Nephron (organoid): Measurements from ENCODE around the gene RFPL4AL1.

Experiments
- H3K27ac Mint-ChIP-seq, 3 experiments: 2 replicates each; pipeline ENCODE4 v1.8.0; 2020; ENCODE audit warnings: mixed read lengths in 3 of 3, mild to moderate bottlenecking in 2 of 3, moderate library complexity in 1 of 3
- H3K27me3 Mint-ChIP-seq: 2 replicates; pipeline ENCODE4 v1.8.0; 2021; ENCODE audit warnings: low read depth, mild to moderate bottlenecking, moderate library complexity, mixed read lengths
- H3K36me3 Mint-ChIP-seq: 2 replicates; pipeline ENCODE4 v1.8.0; 2020; ENCODE audit warnings: low read depth, mixed read lengths
- H3K4me1 Mint-ChIP-seq: 2 replicates; pipeline ENCODE4 v1.8.0; 2020; ENCODE audit warnings: mixed read lengths
- H3K4me3 Mint-ChIP-seq, 3 experiments: 2 replicates each; pipeline ENCODE4 v1.8.0; 2020; ENCODE audit warnings: mild to moderate bottlenecking in 3 of 3, mixed read lengths in 3 of 3, moderate library complexity in 2 of 3
- H3K9me3 Mint-ChIP-seq: 2 replicates; pipeline ENCODE4 v1.8.0; 2020; ENCODE audit warnings: mixed read lengths
- TF ChIP-seq, protein P1 (sequence below), 3 experiments: fragments of 200-600 bp; sonication (generic); IDR thresholded peaks; one replicate each; pipeline ENCODE4 v1.5.0; 2021; ENCODE audit warnings: antibody characterized with exemption in 3 of 3; ENCODE audit not compliant: unreplicated experiment in 3 of 3

Gene RFPL4AL1

DNA sequence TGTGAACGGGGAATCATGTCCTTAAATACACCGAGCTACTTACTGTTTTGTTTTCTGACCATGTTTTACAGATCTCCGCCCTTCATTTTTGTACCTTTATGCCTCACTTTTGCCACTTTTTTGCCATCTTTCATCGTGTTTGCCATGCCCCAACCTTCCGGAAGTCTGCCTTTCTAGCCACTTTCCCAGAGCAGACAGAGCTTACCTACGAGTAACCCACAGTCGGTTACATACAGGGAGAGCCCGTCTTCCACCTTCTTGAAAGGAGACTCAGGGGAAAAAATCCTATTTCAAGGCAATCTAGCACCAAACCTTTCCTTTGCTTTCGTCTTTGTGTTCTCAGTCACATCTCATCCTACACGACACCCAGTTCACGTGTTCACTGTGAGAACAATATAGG, 26.1 kb downstream of the RFPL4AL1 start:
- Mint-ChIP-seq H3K9me3 (peaks cover 43% of the 10 kb centered on the region), H3K4me3 (no peak overlapping the region), H3K4me1 (no peaks in the 10 kb centered on the region), H3K36me3 (no peaks in the 10 kb centered on the region), H3K27ac (no peak overlapping the region), H3K27me3 (peaks cover 3% of the 10 kb centered on the region)
- TF ChIP-seq, protein P1, sequence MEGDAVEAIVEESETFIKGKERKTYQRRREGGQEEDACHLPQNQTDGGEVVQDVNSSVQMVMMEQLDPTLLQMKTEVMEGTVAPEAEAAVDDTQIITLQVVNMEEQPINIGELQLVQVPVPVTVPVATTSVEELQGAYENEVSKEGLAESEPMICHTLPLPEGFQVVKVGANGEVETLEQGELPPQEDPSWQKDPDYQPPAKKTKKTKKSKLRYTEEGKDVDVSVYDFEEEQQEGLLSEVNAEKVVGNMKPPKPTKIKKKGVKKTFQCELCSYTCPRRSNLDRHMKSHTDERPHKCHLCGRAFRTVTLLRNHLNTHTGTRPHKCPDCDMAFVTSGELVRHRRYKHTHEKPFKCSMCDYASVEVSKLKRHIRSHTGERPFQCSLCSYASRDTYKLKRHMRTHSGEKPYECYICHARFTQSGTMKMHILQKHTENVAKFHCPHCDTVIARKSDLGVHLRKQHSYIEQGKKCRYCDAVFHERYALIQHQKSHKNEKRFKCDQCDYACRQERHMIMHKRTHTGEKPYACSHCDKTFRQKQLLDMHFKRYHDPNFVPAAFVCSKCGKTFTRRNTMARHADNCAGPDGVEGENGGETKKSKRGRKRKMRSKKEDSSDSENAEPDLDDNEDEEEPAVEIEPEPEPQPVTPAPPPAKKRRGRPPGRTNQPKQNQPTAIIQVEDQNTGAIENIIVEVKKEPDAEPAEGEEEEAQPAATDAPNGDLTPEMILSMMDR (IDR thresholded peaks at IDR 0.05; ENCODE audit: unreplicated experiment in 3 of 3) = no peak

- Mint-ChIP-seq H3K4me1 (no peaks in the 10 kb centered on the region), H3K36me3 (no peaks in the 10 kb centered on the region), H3K27me3 (no peaks in the 10 kb centered on the region), H3K27ac (no peak overlapping the region), H3K4me3 (no peak overlapping the region), H3K9me3 (peaks cover 59% of the 10 kb centered on the region)
- TF ChIP-seq, protein P1 (IDR thresholded peaks at IDR 0.05; ENCODE audit: unreplicated experiment in 3 of 3) = no peak
These were observed 32.5 kb downstream of the RFPL4AL1 start for GRCh38 chr19:55801416-55801815.

GRCh38 chr19:55802281-55802680, 33.4 kb downstream of the RFPL4AL1 start:
- TF ChIP-seq, protein P1 (IDR thresholded peaks at IDR 0.05; ENCODE audit: unreplicated experiment in 3 of 3) = no peak
- Mint-ChIP-seq H3K4me1 (no peaks in the 10 kb centered on the region), H3K4me3 (no peak overlapping the region)

GRCh38 chr19:55809381-55810058, 40.6 kb downstream of the RFPL4AL1 start:
- H3K9me3 Mint-ChIP-seq = peaks cover 51% of the 10 kb centered on the region
- H3K4me3 Mint-ChIP-seq = no peak overlapping the region
- H3K27ac Mint-ChIP-seq = no peak overlapping the region
- H3K27me3 Mint-ChIP-seq = no peaks in the 10 kb centered on the region
- TF ChIP-seq, protein P1 (IDR thresholded peaks at IDR 0.05; ENCODE audit: unreplicated experiment in 3 of 3) = peak in 2 of 3 experiments; percentile 28 to 36
- no peaks in the 10 kb centered on the region for H3K36me3 Mint-ChIP-seq
- H3K4me1 Mint-ChIP-seq = no peaks in the 10 kb centered on the region

More at GRCh38 chr19:55802281-55802680, 33.4 kb downstream of the RFPL4AL1 start:
- no peaks in the 10 kb centered on the region for H3K27me3 Mint-ChIP-seq
- H3K27ac Mint-ChIP-seq = no peak overlapping the region
- no peaks in the 10 kb centered on the region for H3K36me3 Mint-ChIP-seq
- H3K9me3 Mint-ChIP-seq = peaks cover 63% of the 10 kb centered on the region

DNA sequence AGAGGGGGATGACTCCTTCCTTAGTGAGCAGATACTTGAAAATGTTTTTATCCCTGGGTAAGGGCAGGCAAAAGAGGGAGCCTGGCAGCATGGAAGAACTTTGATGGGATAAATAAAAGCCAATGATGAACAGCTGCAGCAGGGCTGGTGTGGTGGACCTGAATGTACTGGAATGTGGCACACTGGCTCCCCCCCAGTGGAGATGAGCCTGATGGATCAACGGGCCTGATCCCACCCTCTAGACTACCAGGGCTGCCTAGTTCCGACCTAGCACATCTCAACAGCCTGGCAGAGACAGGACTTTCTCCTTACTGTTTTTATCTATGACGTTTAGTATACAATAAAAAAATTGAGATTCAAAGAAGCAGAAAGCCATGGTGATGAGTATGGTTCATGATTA, 42.4 kb downstream of the RFPL4AL1 start:
- TF ChIP-seq, protein P1 (IDR thresholded peaks at IDR 0.05; ENCODE audit: unreplicated experiment in 3 of 3) = no peak
- H3K4me3 Mint-ChIP-seq = no peak overlapping the region
- no peaks in the 10 kb centered on the region for H3K36me3 Mint-ChIP-seq
- H3K27ac Mint-ChIP-seq = no peak overlapping the region
- H3K9me3 Mint-ChIP-seq = peaks cover 52% of the 10 kb centered on the region
- H3K27me3 Mint-ChIP-seq = no peaks in the 10 kb centered on the region
- no peaks in the 10 kb centered on the region for H3K4me1 Mint-ChIP-seq

DNA sequence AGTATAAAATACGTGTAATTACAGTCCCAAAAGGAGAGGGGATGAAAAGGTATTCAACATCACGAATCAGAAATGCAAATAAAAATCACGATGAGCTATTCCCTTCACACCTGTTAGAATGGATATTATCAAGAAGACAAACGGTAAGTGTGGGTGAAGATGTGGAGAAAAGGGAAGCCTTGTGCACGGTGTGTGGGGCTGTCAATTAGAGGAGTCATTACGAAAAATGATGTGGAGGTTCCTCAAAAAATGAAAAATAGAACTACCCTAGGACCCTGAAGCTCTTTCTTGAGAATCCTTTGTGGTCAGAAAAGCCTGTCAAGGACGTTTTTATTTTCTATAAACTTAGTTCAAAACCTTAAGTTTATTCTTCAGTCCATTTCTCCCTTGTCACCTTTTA, 43.5 kb downstream of the RFPL4AL1 start:
- Mint-ChIP-seq H3K4me3 (no peak overlapping the region), H3K9me3 (peaks cover 49% of the 10 kb centered on the region), H3K36me3 (no peaks in the 10 kb centered on the region), H3K4me1 (no peaks in the 10 kb centered on the region), H3K27me3 (no peaks in the 10 kb centered on the region), H3K27ac (no peak overlapping the region)
- TF ChIP-seq, protein P1 (IDR thresholded peaks at IDR 0.05; ENCODE audit: unreplicated experiment in 3 of 3) = no peak
